IPS DF 4.7 (cell line): ENCODE results near the gene CTDP1.
"Not testable (repeated sequence)": the region's sequence is repeated elsewhere in the genome, so short reads cannot be mapped to it uniquely, and the experiment has no call there.

Experiments used
- DNase-seq: peaks from one replicate; pipeline ENCODE4 v3.0.0-alpha.2; 2013; ENCODE audit warnings: low spot score; ENCODE audit errors: extremely low read depth

Gene CTDP1

GRCh38 chr18:79682481-79682880 lies 2.9 kb downstream of the CTDP1 start:
- no peak for DNase-seq

GRCh38 chr18:79682894-79683625 lies 3.5 kb downstream of the CTDP1 start:
- DNase-seq = no peak

GRCh38 chr18:79683626-79684282 lies 4.2 kb downstream of the CTDP1 start:
- no peak for DNase-seq

- DNase-seq = no peak
Observed at GRCh38 chr18:79684283-79684631, 4.7 kb downstream of the CTDP1 start.

- no peak for DNase-seq
Observed at GRCh38 chr18:79684787-79685186, 5.2 kb downstream of the CTDP1 start.

- DNase-seq = no peak
Observed at GRCh38 chr18:79685281-79685680, 5.7 kb downstream of the CTDP1 start.

- DNase-seq = no peak
Observed at GRCh38 chr18:79685971-79686370, 6.4 kb downstream of the CTDP1 start.

- no peak for DNase-seq
Observed at GRCh38 chr18:79687806-79688205, 8.2 kb downstream of the CTDP1 start.

GRCh38 chr18:79690071-79690470 lies 10.5 kb downstream of the CTDP1 start:
- DNase-seq = no peak

- DNase-seq = no peak
Observed at GRCh38 chr18:79690586-79691482, 11.2 kb downstream of the CTDP1 start.

- no peak for DNase-seq
Observed at GRCh38 chr18:79692056-79692455, 12.5 kb downstream of the CTDP1 start.

GRCh38 chr18:79692886-79693285 lies 13.3 kb downstream of the CTDP1 start:
- DNase-seq = no peak

- DNase-seq = no peak
Observed at GRCh38 chr18:79693561-79694205, 14.1 kb downstream of the CTDP1 start.

GRCh38 chr18:79694206-79694894 lies 14.7 kb downstream of the CTDP1 start:
- not testable (repeated sequence) for DNase-seq

GRCh38 chr18:79694895-79695213 lies 15.3 kb downstream of the CTDP1 start:
- DNase-seq = no peak

GRCh38 chr18:79695269-79695668 lies 15.7 kb downstream of the CTDP1 start:
- no peak for DNase-seq

- DNase-seq = no peak
Observed at GRCh38 chr18:79695856-79696850, 16.6 kb downstream of the CTDP1 start.

GRCh38 chr18:79697178-79697577 lies 17.6 kb downstream of the CTDP1 start:
- no peak for DNase-seq

- no peak for DNase-seq
Observed at GRCh38 chr18:79697976-79698375, 18.4 kb downstream of the CTDP1 start.
